GM12878 (cell line): ENCODE results near the gene NFE2L1. TPM values are rescaled to one million over a fixed set of nuclear protein-coding genes. Genes with fewer than 3 reads are reported as not detected.

Experiments used
- ATAC-seq: fragments of 200-7000 bp; cut with Tn5 transposase; 3 replicates; pipeline ENCODE4 v1.9.1; 2020; ENCODE audit warnings: mild to moderate bottlenecking, moderate library complexity
- BruUV-seq: library from RNA; stranded (reverse); fragments of 400-500 nt; replicated peaks from 2 replicates; lab custom pipeline; 2021; lab: Mats Ljungman, UMichigan
- CTCF ChIA-PET: fragments of 300-600 bp; sonication (Branson Sonifier 250); formaldehyde crosslinking; extraction: SDS; loops from one replicate; lab custom pipeline; 2021; ENCODE audit warnings: inconsistent platforms; lab: Yijun Ruan, JAX
- POLR2A ChIA-PET: fragments of 350-600 bp; formaldehyde crosslinking; extraction: SDS; loops from one replicate; lab custom pipeline; 2021; ENCODE audit warnings: inconsistent platforms; lab: Charles Lee
- RAD21 ChIA-PET: fragments of 300-600 bp; sonication (Branson Sonifier 250); formaldehyde crosslinking; loops from one replicate; lab custom pipeline; 2023; ENCODE audit warnings: antibody characterized with exemption; ENCODE audit not compliant: unreplicated experiment; lab: Charles Lee
- SMC1A ChIA-PET: fragments of 300-600 bp; sonication (Branson Sonifier 250); formaldehyde crosslinking; loops from one replicate; lab custom pipeline; 2023; ENCODE audit not compliant: unreplicated experiment, uncharacterized antibody; lab: Charles Lee
- DNase-seq: peaks from one replicate; pipeline ENCODE4 v3.0.0-alpha.2; 2011; ENCODE audit warnings: low read depth, low spot score
- FAIRE-seq: peaks from 3 replicates; lab custom pipeline; 2011; peaks lifted over from hg19 to GRCh38; lab: Jason Lieb, UNC
- H2AFZ ChIP-seq: 2 replicates; pipeline ENCODE4 v1.6.0; 2011; ENCODE audit warnings: low read depth, low read length, control low read depth; ENCODE audit not compliant: control insufficient read depth
- H3K27ac ChIP-seq: 2 replicates; pipeline ENCODE4 v1.5.1; 2011; ENCODE audit warnings: control low read depth; ENCODE audit not compliant: control insufficient read depth, insufficient read depth
- H3K27me3 ChIP-seq, 2 experiments: replicated peaks in 1 of 2; 2 replicates each; pipeline versions ENCODE4 v1.6.0 to v1.6.1; 2011; ENCODE audit warnings: low read length in 1 of 2; ENCODE audit not compliant: control insufficient read depth in 2 of 2, insufficient read depth in 2 of 2
- H3K36me3 ChIP-seq, 2 experiments: 2 replicates each; pipeline ENCODE4 v1.5.1; 2011; ENCODE audit warnings: low read length in 1 of 2; ENCODE audit not compliant: control insufficient read depth in 2 of 2, insufficient read depth in 2 of 2
- H3K4me1 ChIP-seq: 2 replicates; pipeline ENCODE4 v1.6.1; 2011; ENCODE audit warnings: mild to moderate bottlenecking, low read length, moderate library complexity, mixed read lengths; ENCODE audit not compliant: control insufficient read depth, insufficient read depth
- H3K4me2 ChIP-seq: 2 replicates; pipeline ENCODE4 v1.6.0; 2011; ENCODE audit warnings: control low read depth; ENCODE audit not compliant: control insufficient read depth, insufficient read depth
- H3K4me3 ChIP-seq: fragments of 200-600 bp; sonication (generic); 2 replicates; pipeline ENCODE4 v1.5.1; 2016
- H3K79me2 ChIP-seq: 2 replicates; pipeline ENCODE4 v1.6.0; 2011; ENCODE audit warnings: low read length; ENCODE audit not compliant: control insufficient read depth, insufficient read depth
- H3K9ac ChIP-seq: 2 replicates; pipeline ENCODE4 v1.8.0; 2011; ENCODE audit warnings: low read length, control low read depth, mixed read lengths; ENCODE audit not compliant: control insufficient read depth, insufficient read depth
- H3K9me3 ChIP-seq: replicated peaks from 3 replicates; pipeline ENCODE4 v1.5.1; 2011; ENCODE audit warnings: mild to moderate bottlenecking, low read length; ENCODE audit not compliant: control insufficient read depth, insufficient read depth
- H4K20me1 ChIP-seq: 2 replicates; pipeline ENCODE4 v1.6.0; 2011; ENCODE audit not compliant: control insufficient read depth, insufficient read depth
- CREB1 ChIP-seq: IDR thresholded peaks from 2 replicates; pipeline ENCODE4 v1.6.1; 2012; ENCODE audit warnings: low read depth, mild to moderate bottlenecking, inconsistent platforms
- FOXK2 ChIP-seq: fragments of 450-650 bp; IDR thresholded peaks from 2 replicates; pipeline ENCODE4 v1.6.1; 2017; ENCODE audit warnings: mild to moderate bottlenecking, moderate library complexity
- FOXM1 ChIP-seq: IDR thresholded peaks from 2 replicates; pipeline ENCODE4 v1.6.1; 2012; ENCODE audit warnings: low read depth, mild to moderate bottlenecking, inconsistent platforms, low read length, moderate library complexity
- GABPA ChIP-seq: IDR thresholded peaks from 2 replicates; pipeline ENCODE4 v1.6.1; 2014; ENCODE audit warnings: antibody characterized with exemption, low read depth, mild to moderate bottlenecking, inconsistent platforms
- KDM1A ChIP-seq: fragments of 200-600 bp; sonication (generic); IDR thresholded peaks from 2 replicates; pipeline ENCODE4 v1.6.1; 2016; ENCODE audit warnings: borderline replicate concordance
- NFXL1 ChIP-seq: fragments of 450-650 bp; IDR thresholded peaks from 2 replicates; pipeline ENCODE4 v1.6.1; 2017; ENCODE audit warnings: antibody characterized with exemption, mild to moderate bottlenecking, borderline replicate concordance
- RB1 ChIP-seq: fragments of 450-650 bp; formaldehyde crosslinking; IDR thresholded peaks from 2 replicates; pipeline ENCODE4 v1.6.1; 2017; ENCODE audit warnings: mild to moderate bottlenecking, borderline replicate concordance
- RUNX3 ChIP-seq: IDR thresholded peaks from 2 replicates; pipeline ENCODE4 v1.6.1; 2012; ENCODE audit warnings: low read length, inconsistent platforms
- SMARCA5 ChIP-seq: fragments of 450-650 bp; IDR thresholded peaks from 2 replicates; pipeline ENCODE4 v1.6.1; 2017; ENCODE audit warnings: mild to moderate bottlenecking
- SPI1 ChIP-seq: IDR thresholded peaks from 2 replicates; pipeline ENCODE4 v1.6.1; 2011; ENCODE audit warnings: low read depth, mild to moderate bottlenecking, low read length, moderate library complexity, borderline replicate concordance; ENCODE audit not compliant: insufficient read depth
- SRF ChIP-seq, 2 experiments: IDR thresholded peaks; 2 replicates each; pipeline ENCODE4 v1.6.1; 2011; ENCODE audit warnings: low read depth in 2 of 2, low read length in 2 of 2, mild to moderate bottlenecking in 1 of 2, moderate library complexity in 1 of 2
- TAF1 ChIP-seq: IDR thresholded peaks from 2 replicates; pipeline ENCODE4 v1.6.1; 2011; ENCODE audit warnings: mild to moderate bottlenecking, low read depth, low read length, borderline replicate concordance
- ZBED1 ChIP-seq: IDR thresholded peaks from 2 replicates; pipeline ENCODE4 v1.6.1; 2016; ENCODE audit warnings: borderline replicate concordance
- ZNF207 ChIP-seq: fragments of 450-650 bp; IDR thresholded peaks from 2 replicates; pipeline ENCODE4 v1.6.1; 2014; ENCODE audit warnings: antibody characterized with exemption, mild to moderate bottlenecking, borderline replicate concordance
- ZNF217 ChIP-seq: fragments of 450-650 bp; IDR thresholded peaks from 2 replicates; pipeline ENCODE4 v1.6.1; 2017; ENCODE audit warnings: antibody characterized with exemption, mild to moderate bottlenecking
- WGBS: methylation state at CpG from one replicate; pipeline ENCODE4 v1.1.6; 2016; ENCODE audit warnings: low lambda C conversion rate; ENCODE audit not compliant: insufficient replicate concordance, insufficient coverage; ENCODE audit errors: missing lambda C conversion rate; 5-methylcytosine and 5-hydroxymethylcytosine counted together
- in situ Hi-C: fragments of 300-500 bp; cut with MboI; formaldehyde crosslinking; loops from 9 replicates; pipeline ENCODE4 v1.14.3; 2018; ENCODE audit warnings: mixed read lengths
- intact Hi-C: fragments of 100-400 bp; cut with micrococcal nuclease; formaldehyde crosslinking; loops from one replicate; pipeline ENCODE4 v1.14.2; 2022; ENCODE audit not compliant: unreplicated experiment
- polyA plus RNA-seq, 11 experiments: library from polyadenylated mRNA; depleted of rRNA in 4 of 11; unstranded in 6 of 11; stranded (reverse) in 5 of 11; fragments of >200 nt; fragmentation: Nextera tagmentation in 4 of 11; fragmentation: Illumina TruSeq in 1 of 11; extraction: Ambion mirVana in 4 of 11; extraction: Trizol in 1 of 11; gene quantifications; 1 replicate in 1 of 11; 2 replicates in 10 of 11; pipeline versions ENCODE4 v1.2.1 to v1.2.3, GENCODE V29; 2011 to 2016; ENCODE audit warnings: inconsistent platforms in 2 of 11, missing spikeins in 2 of 11, low read depth in 1 of 11
- total RNA-seq, 4 experiments: library from RNA; depleted of rRNA in 3 of 4; stranded (reverse); fragments of >200 nt in 3 of 4; fragmentation: Illumina TruSeq in 1 of 4; extraction: Trizol in 1 of 4; gene quantifications; 2 replicates each; pipeline versions ENCODE4 v1.2.1 to v1.2.3, GENCODE V29; 2013 to 2021
- TF ChIP-seq, protein P1 (sequence below): fragments of 450-650 bp; IDR thresholded peaks from 2 replicates; pipeline ENCODE4 v1.6.1; 2016; ENCODE audit warnings: mild to moderate bottlenecking
- TF ChIP-seq, protein P2 (sequence below): fragments of 450-650 bp; conservative IDR thresholded peaks from 2 replicates; pipeline ENCODE4 v1.6.1; 2017; ENCODE audit warnings: mild to moderate bottlenecking, moderate library complexity

The NFE2L1 gene
- total and polyA plus RNA-seq, 10 of the 15 experiments (the other 5 are each of a cell fraction or from before 2014, with no cell fraction given) = 3.8 to 104 (median 26.4) TPM

DNA sequence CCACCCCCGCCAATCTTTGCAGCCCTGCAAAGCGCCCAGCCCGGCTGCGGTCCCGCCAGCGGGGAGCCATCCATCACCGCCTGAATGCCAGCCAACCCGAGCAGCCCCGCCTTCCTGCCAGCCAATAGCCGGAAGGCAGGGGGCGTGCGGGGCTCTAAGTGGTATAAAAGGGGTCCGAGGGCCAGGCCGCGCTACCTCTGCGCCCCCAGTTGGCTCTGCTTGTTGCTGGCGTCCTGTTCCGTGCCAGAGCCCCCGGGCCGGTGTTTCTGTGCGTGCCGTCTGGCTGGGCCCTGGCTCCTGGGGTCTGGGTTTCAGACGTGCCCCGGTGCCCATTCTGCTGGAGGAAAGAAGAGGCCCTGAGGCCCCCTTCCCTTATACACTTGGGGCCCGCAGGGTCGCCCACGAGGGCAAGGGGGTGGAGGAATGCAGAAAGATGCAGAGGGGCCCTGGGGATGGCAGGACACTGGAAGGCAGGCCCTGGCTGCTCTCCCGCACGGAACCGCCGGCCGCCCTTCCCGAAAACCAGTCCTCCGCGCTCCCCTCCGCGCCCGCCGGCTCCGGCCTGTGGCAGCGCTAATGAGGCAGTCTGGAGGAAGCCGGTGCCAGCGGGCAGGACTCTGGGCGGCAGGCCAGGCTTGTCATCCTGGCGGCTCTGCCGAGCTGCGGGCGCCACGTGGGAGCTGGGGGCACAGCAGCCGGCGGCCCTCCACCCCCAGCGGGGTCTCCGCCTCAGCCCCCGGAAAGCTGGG, 24.6 kb upstream of the NFE2L1 start (continued):
- TF ChIP-seq, protein P1, sequence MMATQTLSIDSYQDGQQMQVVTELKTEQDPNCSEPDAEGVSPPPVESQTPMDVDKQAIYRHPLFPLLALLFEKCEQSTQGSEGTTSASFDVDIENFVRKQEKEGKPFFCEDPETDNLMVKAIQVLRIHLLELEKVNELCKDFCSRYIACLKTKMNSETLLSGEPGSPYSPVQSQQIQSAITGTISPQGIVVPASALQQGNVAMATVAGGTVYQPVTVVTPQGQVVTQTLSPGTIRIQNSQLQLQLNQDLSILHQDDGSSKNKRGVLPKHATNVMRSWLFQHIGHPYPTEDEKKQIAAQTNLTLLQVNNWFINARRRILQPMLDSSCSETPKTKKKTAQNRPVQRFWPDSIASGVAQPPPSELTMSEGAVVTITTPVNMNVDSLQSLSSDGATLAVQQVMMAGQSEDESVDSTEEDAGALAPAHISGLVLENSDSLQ = peak; percentile 83

DNA sequence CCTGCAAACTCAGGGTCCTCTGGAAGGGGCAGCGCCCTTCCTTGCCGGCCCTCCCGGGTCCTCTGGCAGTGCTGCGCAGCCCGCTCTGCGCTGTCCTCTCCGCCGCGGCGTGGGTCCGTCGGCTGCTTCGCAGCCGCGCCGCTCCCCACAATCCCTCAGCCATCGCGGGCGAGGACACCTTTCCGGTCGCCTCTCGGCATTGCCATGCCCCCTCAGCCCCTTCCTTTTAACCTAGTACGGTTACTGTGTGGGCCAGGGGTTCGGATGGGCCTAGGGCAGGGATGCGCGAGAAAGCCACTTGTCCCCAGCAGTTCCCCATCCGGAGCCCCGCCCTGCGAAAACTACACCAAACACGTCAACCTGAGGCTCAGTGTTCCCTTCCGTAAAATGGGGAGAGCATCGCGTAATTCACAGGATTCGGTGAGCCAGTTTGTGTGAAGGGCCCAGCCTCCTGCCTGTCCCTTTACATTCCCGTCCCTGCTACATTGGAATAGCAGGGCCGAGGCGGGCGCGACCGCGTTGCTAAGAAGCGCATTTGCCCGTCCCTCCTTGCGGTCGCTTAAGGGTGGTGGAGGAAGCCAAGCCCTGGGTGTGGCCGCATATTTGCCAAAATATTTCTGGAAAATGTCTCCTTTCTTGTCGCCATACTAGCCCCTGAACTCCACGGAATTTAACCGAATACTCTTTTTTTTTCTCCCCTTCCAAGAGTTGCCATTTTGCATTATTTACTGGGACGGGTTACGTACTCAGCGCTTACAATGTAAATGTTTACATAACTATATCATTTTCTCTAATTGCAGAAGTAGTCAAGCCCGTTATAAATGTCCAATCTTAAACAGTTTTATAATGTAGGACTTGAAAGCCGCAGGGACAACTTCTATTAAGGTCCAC, 23.8 kb upstream of the NFE2L1 start:
- peaks cover 27% of the 10 kb centered on the region for H3K4me1 ChIP-seq
- ATAC-seq (peak; percentile 44), DNase-seq (no peak), FAIRE-seq (no peak)
- peak overlapping the region; percentile 80 for H3K4me3 ChIP-seq
- 1% methylated on average over 52 of the region's 54 CpGs for WGBS
- ChIA-PET CTCF (interaction anchor here (0.7 to 7.9 kb wide), 30 partner anchors 10 to 597 kb away, joined by 3 to 176 read pairs (median 9); partner anchors contain the start of genes CDK5RAP3, COPZ2, HOXB5 and NFE2L1), RAD21 (interaction anchor here (0.5 to 5.1 kb wide), 19 partner anchors 12 to 1371 kb away, joined by 3 to 117 read pairs (median 7); partner anchors contain the start of genes CDK5RAP3, COPZ2, HOXB5 and HOXB9), SMC1A (interaction anchor here (0.6 to 7.4 kb wide), 12 partner anchors 13 to 588 kb away, joined by 3 to 100 read pairs (median 4); partner anchors contain the start of gene NFE2L1), POLR2A (interaction anchor here (1.0 to 3.7 kb wide), 3 partner anchors 24 to 89 kb away, joined by 3 to 29 read pairs (median 5); partner anchors contain the start of gene NFE2L1)
- peaks cover 5% of the 10 kb centered on the region; the same call in 1 of the 2 replicates for H4K20me1 ChIP-seq
- H3K27ac ChIP-seq = no peak overlapping the region
- no peaks in the 10 kb centered on the region for H3K79me2 ChIP-seq
- intact Hi-C loops = loop anchor here (1.0 to 5.0 kb wide), 2 partner anchors 107 to 313 kb away; no protein-coding TSS in a partner anchor
- in situ Hi-C loops = loop anchor here (5.0 kb wide), 2 partner anchors 43 to 113 kb away; no protein-coding TSS in a partner anchor
- H3K9me3 ChIP-seq = no peaks in the 10 kb centered on the region
- H3K4me2 ChIP-seq = peak overlapping the region; percentile 100
- H3K36me3 ChIP-seq = no peaks in the 10 kb centered on the region
- H3K9ac ChIP-seq = peak overlapping the region; percentile 5; the same call in 1 of the 2 replicates
- BruUV-seq = no TSS peak
- no peaks in the 10 kb centered on the region; a peak in 2 of 4 replicates for H3K27me3 ChIP-seq
- H2AFZ ChIP-seq = peak overlapping the region; percentile 25
- TF ChIP-seq KDM1A (no peak), CREB1 (0 out of 2 replicates have a peak, but pooled peaks have one; percentile 8), GABPA (no peak), ZNF207 (0 out of 2 replicates have a peak, but pooled peaks have one; percentile 81), FOXM1 (no peak), ZNF217 (peak; percentile 58; the same call in 1 of the 2 replicates), ZBED1 (no peak), SMARCA5 (peak; percentile 85), SRF (IDR thresholded peaks at IDR 0.05; ENCODE audit: low read depth in 2 of 2, low read length in 2 of 2) (no peak), RUNX3 (peak; percentile 33; the same call in 1 of the 2 replicates), RB1 (peak; percentile 45; the same call in 1 of the 2 replicates), NFXL1 (0 out of 2 replicates have a peak, but pooled peaks have one; percentile 38), FOXK2 (no peak), TAF1 (no peak), SPI1 (no peak)
- TF ChIP-seq, protein P2, sequence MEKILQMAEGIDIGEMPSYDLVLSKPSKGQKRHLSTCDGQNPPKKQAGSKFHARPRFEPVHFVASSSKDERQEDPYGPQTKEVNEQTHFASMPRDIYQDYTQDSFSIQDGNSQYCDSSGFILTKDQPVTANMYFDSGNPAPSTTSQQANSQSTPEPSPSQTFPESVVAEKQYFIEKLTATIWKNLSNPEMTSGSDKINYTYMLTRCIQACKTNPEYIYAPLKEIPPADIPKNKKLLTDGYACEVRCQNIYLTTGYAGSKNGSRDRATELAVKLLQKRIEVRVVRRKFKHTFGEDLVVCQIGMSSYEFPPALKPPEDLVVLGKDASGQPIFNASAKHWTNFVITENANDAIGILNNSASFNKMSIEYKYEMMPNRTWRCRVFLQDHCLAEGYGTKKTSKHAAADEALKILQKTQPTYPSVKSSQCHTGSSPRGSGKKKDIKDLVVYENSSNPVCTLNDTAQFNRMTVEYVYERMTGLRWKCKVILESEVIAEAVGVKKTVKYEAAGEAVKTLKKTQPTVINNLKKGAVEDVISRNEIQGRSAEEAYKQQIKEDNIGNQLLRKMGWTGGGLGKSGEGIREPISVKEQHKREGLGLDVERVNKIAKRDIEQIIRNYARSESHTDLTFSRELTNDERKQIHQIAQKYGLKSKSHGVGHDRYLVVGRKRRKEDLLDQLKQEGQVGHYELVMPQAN = peak; percentile 82; the same call in 1 of the 2 replicates
